ENCODE results near the gene PATZ1.
A peak's percentile ranks its signal among the peaks of the same experiment; 100 is the strongest.

The PATZ1 gene, protein sequence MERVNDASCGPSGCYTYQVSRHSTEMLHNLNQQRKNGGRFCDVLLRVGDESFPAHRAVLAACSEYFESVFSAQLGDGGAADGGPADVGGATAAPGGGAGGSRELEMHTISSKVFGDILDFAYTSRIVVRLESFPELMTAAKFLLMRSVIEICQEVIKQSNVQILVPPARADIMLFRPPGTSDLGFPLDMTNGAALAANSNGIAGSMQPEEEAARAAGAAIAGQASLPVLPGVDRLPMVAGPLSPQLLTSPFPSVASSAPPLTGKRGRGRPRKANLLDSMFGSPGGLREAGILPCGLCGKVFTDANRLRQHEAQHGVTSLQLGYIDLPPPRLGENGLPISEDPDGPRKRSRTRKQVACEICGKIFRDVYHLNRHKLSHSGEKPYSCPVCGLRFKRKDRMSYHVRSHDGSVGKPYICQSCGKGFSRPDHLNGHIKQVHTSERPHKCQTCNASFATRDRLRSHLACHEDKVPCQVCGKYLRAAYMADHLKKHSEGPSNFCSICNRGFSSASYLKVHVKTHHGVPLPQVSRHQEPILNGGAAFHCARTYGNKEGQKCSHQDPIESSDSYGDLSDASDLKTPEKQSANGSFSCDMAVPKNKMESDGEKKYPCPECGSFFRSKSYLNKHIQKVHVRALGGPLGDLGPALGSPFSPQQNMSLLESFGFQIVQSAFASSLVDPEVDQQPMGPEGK

DNA sequence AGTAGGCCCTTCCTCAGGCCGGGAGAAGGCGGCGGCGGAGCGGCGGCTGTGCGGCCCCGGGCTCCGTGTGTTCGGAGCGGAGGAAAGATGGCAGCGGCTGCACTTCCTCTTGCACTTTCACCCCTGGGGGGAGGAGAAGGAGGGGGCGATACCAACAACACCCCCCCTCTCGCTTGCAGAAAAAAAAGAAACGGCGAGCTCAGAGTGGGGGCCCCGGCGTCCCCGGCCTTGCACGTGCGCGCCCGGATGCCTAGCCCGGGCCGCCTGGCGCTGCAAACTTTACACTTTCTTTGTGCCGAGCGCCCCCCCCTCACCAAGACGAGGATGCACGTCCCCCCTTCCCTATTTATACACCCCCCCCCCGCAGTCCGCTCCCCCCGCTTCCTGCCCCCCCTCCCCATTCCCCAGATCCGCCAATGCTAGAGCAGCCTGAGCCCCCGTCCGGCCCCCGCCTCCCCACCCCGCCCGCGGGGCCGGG, at the start of gene PATZ1:
PATZ1 (minus strand) TSS at position 92 of the 478 bp plus-strand sequence. CDS start 744 bp downstream, outside the sequence.
- no peak for TF ChIP-seq FEZF1 (tag by site-specific recombination; IDR thresholded peaks at IDR 0.05)
- TF ChIP-seq ZNF391 (tag by site-specific recombination; IDR thresholded peaks at IDR 0.05; ENCODE audit: borderline replicate concordance, low read depth), result no peak
- TF ChIP-seq, protein P1, sequence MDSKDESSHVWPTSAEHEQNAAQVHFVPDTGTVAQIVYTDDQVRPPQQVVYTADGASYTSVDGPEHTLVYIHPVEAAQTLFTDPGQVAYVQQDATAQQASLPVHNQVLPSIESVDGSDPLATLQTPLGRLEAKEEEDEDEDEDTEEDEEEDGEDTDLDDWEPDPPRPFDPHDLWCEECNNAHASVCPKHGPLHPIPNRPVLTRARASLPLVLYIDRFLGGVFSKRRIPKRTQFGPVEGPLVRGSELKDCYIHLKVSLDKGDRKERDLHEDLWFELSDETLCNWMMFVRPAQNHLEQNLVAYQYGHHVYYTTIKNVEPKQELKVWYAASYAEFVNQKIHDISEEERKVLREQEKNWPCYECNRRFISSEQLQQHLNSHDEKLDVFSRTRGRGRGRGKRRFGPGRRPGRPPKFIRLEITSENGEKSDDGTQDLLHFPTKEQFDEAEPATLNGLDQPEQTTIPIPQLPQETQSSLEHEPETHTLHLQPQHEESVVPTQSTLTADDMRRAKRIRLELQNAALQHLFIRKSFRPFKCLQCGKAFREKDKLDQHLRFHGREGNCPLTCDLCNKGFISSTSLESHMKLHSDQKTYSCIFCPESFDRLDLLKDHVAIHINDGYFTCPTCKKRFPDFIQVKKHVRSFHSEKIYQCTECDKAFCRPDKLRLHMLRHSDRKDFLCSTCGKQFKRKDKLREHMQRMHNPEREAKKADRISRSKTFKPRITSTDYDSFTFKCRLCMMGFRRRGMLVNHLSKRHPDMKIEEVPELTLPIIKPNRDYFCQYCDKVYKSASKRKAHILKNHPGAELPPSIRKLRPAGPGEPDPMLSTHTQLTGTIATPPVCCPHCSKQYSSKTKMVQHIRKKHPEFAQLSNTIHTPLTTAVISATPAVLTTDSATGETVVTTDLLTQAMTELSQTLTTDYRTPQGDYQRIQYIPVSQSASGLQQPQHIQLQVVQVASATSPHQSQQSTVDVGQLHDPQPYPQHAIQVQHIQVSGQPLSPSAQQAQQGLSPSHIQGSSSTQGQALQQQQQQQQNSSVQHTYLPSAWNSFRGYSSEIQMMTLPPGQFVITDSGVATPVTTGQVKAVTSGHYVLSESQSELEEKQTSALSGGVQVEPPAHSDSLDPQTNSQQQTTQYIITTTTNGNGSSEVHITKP (tag by site-specific recombination; IDR thresholded peaks at IDR 0.05), result peak; percentile 92
- TF ChIP-seq ZNF335 (tag by site-specific recombination; conservative IDR thresholded peaks at IDR 0.05), result 0 out of 2 replicates have a peak, but pooled peaks have one; percentile 25
- TF ChIP-seq ZBTB20 (tag by site-specific recombination; IDR thresholded peaks at IDR 0.05), result peak; percentile 23; the same call in 1 of the 2 replicates
- TF ChIP-seq, protein P2, sequence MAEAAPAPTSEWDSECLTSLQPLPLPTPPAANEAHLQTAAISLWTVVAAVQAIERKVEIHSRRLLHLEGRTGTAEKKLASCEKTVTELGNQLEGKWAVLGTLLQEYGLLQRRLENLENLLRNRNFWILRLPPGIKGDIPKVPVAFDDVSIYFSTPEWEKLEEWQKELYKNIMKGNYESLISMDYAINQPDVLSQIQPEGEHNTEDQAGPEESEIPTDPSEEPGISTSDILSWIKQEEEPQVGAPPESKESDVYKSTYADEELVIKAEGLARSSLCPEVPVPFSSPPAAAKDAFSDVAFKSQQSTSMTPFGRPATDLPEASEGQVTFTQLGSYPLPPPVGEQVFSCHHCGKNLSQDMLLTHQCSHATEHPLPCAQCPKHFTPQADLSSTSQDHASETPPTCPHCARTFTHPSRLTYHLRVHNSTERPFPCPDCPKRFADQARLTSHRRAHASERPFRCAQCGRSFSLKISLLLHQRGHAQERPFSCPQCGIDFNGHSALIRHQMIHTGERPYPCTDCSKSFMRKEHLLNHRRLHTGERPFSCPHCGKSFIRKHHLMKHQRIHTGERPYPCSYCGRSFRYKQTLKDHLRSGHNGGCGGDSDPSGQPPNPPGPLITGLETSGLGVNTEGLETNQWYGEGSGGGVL (tag by site-specific recombination; IDR thresholded peaks at IDR 0.05), result peak; percentile 95
- peak; percentile 33; the same call in 1 of the 2 replicates for TF ChIP-seq GLIS2 (tag by site-specific recombination; IDR thresholded peaks at IDR 0.05)
- TF ChIP-seq KLF16 (tag by site-specific recombination; IDR thresholded peaks at IDR 0.05), result no peak
- TF ChIP-seq ZNF747 (tag by site-specific recombination; IDR thresholded peaks at IDR 0.05), result no peak
- TF ChIP-seq ZNF473 (tag by site-specific recombination; IDR thresholded peaks at IDR 0.05), result no peak
- TF ChIP-seq, protein P3, sequence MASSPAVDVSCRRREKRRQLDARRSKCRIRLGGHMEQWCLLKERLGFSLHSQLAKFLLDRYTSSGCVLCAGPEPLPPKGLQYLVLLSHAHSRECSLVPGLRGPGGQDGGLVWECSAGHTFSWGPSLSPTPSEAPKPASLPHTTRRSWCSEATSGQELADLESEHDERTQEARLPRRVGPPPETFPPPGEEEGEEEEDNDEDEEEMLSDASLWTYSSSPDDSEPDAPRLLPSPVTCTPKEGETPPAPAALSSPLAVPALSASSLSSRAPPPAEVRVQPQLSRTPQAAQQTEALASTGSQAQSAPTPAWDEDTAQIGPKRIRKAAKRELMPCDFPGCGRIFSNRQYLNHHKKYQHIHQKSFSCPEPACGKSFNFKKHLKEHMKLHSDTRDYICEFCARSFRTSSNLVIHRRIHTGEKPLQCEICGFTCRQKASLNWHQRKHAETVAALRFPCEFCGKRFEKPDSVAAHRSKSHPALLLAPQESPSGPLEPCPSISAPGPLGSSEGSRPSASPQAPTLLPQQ (tag by site-specific recombination; IDR thresholded peaks at IDR 0.05), result no peak
- no peak for TF ChIP-seq GLIS1 (tag by site-specific recombination; IDR thresholded peaks at IDR 0.05)
- TF ChIP-seq YY2 (tag by site-specific recombination; IDR thresholded peaks at IDR 0.05), result peak; percentile 58; the same call in 1 of the 2 replicates
- peak; percentile 49; the same call in 1 of the 2 replicates for TF ChIP-seq YY1 (tag by site-specific recombination; IDR thresholded peaks at IDR 0.05)
- TF ChIP-seq, protein P4, sequence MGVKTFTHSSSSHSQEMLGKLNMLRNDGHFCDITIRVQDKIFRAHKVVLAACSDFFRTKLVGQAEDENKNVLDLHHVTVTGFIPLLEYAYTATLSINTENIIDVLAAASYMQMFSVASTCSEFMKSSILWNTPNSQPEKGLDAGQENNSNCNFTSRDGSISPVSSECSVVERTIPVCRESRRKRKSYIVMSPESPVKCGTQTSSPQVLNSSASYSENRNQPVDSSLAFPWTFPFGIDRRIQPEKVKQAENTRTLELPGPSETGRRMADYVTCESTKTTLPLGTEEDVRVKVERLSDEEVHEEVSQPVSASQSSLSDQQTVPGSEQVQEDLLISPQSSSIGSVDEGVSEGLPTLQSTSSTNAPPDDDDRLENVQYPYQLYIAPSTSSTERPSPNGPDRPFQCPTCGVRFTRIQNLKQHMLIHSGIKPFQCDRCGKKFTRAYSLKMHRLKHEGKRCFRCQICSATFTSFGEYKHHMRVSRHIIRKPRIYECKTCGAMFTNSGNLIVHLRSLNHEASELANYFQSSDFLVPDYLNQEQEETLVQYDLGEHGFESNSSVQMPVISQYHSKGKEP (tag by site-specific recombination; IDR thresholded peaks at IDR 0.05), result peak; percentile 20; the same call in 1 of the 2 replicates
- TF ChIP-seq, protein P5, sequence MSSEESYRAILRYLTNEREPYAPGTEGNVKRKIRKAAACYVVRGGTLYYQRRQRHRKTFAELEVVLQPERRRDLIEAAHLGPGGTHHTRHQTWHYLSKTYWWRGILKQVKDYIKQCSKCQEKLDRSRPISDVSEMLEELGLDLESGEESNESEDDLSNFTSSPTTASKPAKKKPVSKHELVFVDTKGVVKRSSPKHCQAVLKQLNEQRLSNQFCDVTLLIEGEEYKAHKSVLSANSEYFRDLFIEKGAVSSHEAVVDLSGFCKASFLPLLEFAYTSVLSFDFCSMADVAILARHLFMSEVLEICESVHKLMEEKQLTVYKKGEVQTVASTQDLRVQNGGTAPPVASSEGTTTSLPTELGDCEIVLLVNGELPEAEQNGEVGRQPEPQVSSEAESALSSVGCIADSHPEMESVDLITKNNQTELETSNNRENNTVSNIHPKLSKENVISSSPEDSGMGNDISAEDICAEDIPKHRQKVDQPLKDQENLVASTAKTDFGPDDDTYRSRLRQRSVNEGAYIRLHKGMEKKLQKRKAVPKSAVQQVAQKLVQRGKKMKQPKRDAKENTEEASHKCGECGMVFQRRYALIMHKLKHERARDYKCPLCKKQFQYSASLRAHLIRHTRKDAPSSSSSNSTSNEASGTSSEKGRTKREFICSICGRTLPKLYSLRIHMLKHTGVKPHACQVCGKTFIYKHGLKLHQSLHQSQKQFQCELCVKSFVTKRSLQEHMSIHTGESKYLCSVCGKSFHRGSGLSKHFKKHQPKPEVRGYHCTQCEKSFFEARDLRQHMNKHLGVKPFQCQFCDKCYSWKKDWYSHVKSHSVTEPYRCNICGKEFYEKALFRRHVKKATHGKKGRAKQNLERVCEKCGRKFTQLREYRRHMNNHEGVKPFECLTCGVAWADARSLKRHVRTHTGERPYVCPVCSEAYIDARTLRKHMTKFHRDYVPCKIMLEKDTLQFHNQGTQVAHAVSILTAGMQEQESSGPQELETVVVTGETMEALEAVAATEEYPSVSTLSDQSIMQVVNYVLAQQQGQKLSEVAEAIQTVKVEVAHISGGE (tag by site-specific recombination; conservative IDR thresholded peaks at IDR 0.05; ENCODE audit: low read depth), result 0 out of 2 replicates have a peak, but pooled peaks have one; percentile 10
- Histone ChIP-seq H3K9me3 (ENCODE audit: control insufficient read depth, insufficient read depth, low read depth, low read length) (no peaks in the 10 kb centered on the region), H3K4me3 (ENCODE audit: low read depth, low read length) (peak within 1 kb of the TSS; percentile 70), H3K4me1 (ENCODE audit: control insufficient read depth, insufficient read depth, low read length) (peaks cover 23% of the 10 kb centered on the region), H3K27ac (ENCODE audit: extremely low read depth, low read depth, low read length) (peak within 1 kb of the TSS; percentile 92), H3K36me3 (ENCODE audit: control insufficient read depth in 2 of 2, insufficient read depth in 1 of 2, low read length in 2 of 2) (peaks cover 11 to 39% of the 10 kb centered on the region in 2 experiments)
- ChIA-PET POLR2A (interaction anchor here (0.5 to 2.4 kb wide), 23 partner anchors 8 to 621 kb away, joined by 3 to 63 read pairs (median 4); partner anchors contain the start of genes DRG1, PIK3IP1, PISD and SMTN), CTCF (interaction anchor here (0.6 to 1.2 kb wide), 6 partner anchors 12 to 320 kb away, joined by 3 to 6 read pairs (median 4); partner anchors contain the start of gene SELENOM)
